Loucy (cell line): ENCODE data around the gene EML1.

ENCODE experiments used
- EZH2phosphoT487 ChIP-seq: fragments of 200-600 bp; IDR thresholded peaks from 2 replicates; pipeline ENCODE4 v1.6.1; 2018; ENCODE audit warnings: antibody characterized with exemption, mild to moderate bottlenecking, moderate library complexity, borderline replicate concordance
- TF ChIP-seq, protein P1 (sequence below): fragments of 200-600 bp; sonication (generic); conservative IDR thresholded peaks from 2 replicates; pipeline ENCODE4 v1.5.1; 2014; ENCODE audit warnings: mild to moderate bottlenecking, antibody characterized with exemption, low read length

DNA sequence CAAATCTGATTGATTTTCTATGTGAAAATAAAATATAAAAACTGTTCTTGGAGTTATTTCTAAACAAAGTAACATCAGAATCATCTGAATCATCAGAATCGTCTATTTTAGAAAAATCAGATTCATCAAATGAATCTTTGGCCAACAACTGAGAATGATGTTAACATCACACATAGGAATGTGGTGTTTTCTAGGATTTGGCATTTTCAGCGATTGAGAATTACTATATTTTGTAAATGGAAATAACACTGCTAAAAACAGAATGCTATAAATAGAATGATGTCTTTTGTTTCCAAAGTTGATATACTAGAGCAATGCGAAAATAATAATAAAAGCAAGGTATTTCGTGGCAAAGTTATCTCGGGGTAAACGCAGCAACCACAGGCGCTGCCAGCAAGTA lies 198.1 kb downstream of the EML1 start:
- TF ChIP-seq, protein P1, sequence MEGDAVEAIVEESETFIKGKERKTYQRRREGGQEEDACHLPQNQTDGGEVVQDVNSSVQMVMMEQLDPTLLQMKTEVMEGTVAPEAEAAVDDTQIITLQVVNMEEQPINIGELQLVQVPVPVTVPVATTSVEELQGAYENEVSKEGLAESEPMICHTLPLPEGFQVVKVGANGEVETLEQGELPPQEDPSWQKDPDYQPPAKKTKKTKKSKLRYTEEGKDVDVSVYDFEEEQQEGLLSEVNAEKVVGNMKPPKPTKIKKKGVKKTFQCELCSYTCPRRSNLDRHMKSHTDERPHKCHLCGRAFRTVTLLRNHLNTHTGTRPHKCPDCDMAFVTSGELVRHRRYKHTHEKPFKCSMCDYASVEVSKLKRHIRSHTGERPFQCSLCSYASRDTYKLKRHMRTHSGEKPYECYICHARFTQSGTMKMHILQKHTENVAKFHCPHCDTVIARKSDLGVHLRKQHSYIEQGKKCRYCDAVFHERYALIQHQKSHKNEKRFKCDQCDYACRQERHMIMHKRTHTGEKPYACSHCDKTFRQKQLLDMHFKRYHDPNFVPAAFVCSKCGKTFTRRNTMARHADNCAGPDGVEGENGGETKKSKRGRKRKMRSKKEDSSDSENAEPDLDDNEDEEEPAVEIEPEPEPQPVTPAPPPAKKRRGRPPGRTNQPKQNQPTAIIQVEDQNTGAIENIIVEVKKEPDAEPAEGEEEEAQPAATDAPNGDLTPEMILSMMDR, result no peak
- TF ChIP-seq EZH2phosphoT487, result no peak
